Astrocyte (in vitro differentiated cells and primary cell): ENCODE measurements around the gene IQCH.

Experiments used
- EZH2 ChIP-seq: IDR thresholded peaks from 2 replicates; pipeline ENCODE4 v1.6.1; 2012; ENCODE audit warnings: mild to moderate bottlenecking, low read length, inconsistent platforms; ENCODE audit not compliant: insufficient read depth
- TF ChIP-seq, protein P1 (sequence below): IDR thresholded peaks from 2 replicates; pipeline ENCODE4 v1.5.1; 2011; ENCODE audit warnings: low read depth, mild to moderate bottlenecking, inconsistent platforms, low read length, moderate library complexity; ENCODE audit not compliant: insufficient read depth

DNA sequence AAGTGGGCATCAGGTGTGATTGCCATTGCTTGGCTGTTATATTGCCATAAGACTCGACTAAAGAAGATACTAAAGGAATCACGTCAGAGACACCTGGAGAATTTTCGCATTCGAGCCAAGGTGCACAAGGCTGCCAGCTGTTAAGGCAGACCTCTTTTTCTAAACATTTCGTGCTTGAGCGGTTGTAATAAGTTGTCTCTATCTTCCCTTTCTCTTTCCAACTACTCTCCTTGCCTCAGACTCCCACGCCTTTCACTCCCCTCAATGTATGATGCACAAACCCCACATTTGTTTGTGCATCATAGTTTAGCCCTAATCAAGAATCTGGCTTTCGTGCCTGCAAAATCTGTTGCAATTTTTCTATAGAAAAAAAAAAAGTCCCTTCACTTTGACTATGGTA lies 118.0 kb downstream of the IQCH start:
- TF ChIP-seq, protein P1, sequence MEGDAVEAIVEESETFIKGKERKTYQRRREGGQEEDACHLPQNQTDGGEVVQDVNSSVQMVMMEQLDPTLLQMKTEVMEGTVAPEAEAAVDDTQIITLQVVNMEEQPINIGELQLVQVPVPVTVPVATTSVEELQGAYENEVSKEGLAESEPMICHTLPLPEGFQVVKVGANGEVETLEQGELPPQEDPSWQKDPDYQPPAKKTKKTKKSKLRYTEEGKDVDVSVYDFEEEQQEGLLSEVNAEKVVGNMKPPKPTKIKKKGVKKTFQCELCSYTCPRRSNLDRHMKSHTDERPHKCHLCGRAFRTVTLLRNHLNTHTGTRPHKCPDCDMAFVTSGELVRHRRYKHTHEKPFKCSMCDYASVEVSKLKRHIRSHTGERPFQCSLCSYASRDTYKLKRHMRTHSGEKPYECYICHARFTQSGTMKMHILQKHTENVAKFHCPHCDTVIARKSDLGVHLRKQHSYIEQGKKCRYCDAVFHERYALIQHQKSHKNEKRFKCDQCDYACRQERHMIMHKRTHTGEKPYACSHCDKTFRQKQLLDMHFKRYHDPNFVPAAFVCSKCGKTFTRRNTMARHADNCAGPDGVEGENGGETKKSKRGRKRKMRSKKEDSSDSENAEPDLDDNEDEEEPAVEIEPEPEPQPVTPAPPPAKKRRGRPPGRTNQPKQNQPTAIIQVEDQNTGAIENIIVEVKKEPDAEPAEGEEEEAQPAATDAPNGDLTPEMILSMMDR = no peak
- no peak for TF ChIP-seq EZH2
